Adipocyte (in vitro differentiated cells): ENCODE results near the gene CAPN2.

Experiments used
- DNase-seq: peaks from one replicate; pipeline ENCODE4 v3.0.0-alpha.2; 2015; ENCODE audit warnings: low read depth
- H3K27me3 ChIP-seq: replicated peaks from 2 replicates; pipeline ENCODE4 v1.7.0; 2013; ENCODE audit warnings: mild to moderate bottlenecking, low read length, moderate library complexity; ENCODE audit not compliant: control insufficient read depth, insufficient read depth
- H3K36me3 ChIP-seq: 2 replicates; pipeline ENCODE4 v1.7.0; 2013; ENCODE audit warnings: low read length, mild to moderate bottlenecking, moderate library complexity; ENCODE audit not compliant: control insufficient read depth, insufficient read depth, severe bottlenecking
- H3K4me1 ChIP-seq: 2 replicates; pipeline ENCODE4 v1.7.0; 2013; ENCODE audit warnings: mild to moderate bottlenecking, low read length, moderate library complexity; ENCODE audit not compliant: control insufficient read depth, insufficient read depth
- H3K4me3 ChIP-seq: 2 replicates; pipeline ENCODE4 v1.7.0; 2013; ENCODE audit warnings: mild to moderate bottlenecking, low read length, moderate library complexity
- H3K9ac ChIP-seq: 2 replicates; pipeline ENCODE4 v1.7.0; 2013; ENCODE audit warnings: mild to moderate bottlenecking, low read length, moderate library complexity
- H3K9me3 ChIP-seq: 2 replicates; pipeline ENCODE4 v1.7.0; 2013; ENCODE audit warnings: mild to moderate bottlenecking, low read length, moderate library complexity; ENCODE audit not compliant: control insufficient read depth

CAPN2 gene

GRCh38 chr1:223712850-223713474 lies 623 bp downstream of the CAPN2 start:
- Histone ChIP-seq H3K36me3 (peaks cover 17% of the 10 kb centered on the region), H3K9me3 (no peaks in the 10 kb centered on the region), H3K4me1 (peaks cover 66% of the 10 kb centered on the region), H3K4me3 (peak overlapping the region; percentile 96), H3K27me3 (no peaks in the 10 kb centered on the region), H3K9ac (peak overlapping the region; percentile 99)
- peak; percentile 59 for DNase-seq

- Histone ChIP-seq H3K9ac (peak overlapping the region; percentile 99), H3K27me3 (no peaks in the 10 kb centered on the region), H3K9me3 (no peaks in the 10 kb centered on the region), H3K4me3 (peak overlapping the region; percentile 96), H3K36me3 (peaks cover 25% of the 10 kb centered on the region), H3K4me1 (peaks cover 61% of the 10 kb centered on the region)
- DNase-seq = peak; percentile 37
Observed at GRCh38 chr1:223713546-223714420, 1.4 kb downstream of the CAPN2 start.

- Histone ChIP-seq H3K4me3 (peak overlapping the region; percentile 96), H3K36me3 (peaks cover 30% of the 10 kb centered on the region), H3K9ac (peak overlapping the region; percentile 99), H3K4me1 (peaks cover 56% of the 10 kb centered on the region), H3K27me3 (no peaks in the 10 kb centered on the region), H3K9me3 (no peaks in the 10 kb centered on the region)
- DNase-seq = no peak
Observed at GRCh38 chr1:223714421-223714724, 2.0 kb downstream of the CAPN2 start.

GRCh38 chr1:223714849-223715603 lies 2.7 kb downstream of the CAPN2 start:
- Histone ChIP-seq H3K9ac (peak overlapping the region; percentile 99), H3K27me3 (no peaks in the 10 kb centered on the region), H3K9me3 (no peaks in the 10 kb centered on the region), H3K36me3 (peaks cover 36% of the 10 kb centered on the region), H3K4me1 (peaks cover 56% of the 10 kb centered on the region), H3K4me3 (peak overlapping the region; percentile 96)
- DNase-seq = peak; percentile 91

DNA sequence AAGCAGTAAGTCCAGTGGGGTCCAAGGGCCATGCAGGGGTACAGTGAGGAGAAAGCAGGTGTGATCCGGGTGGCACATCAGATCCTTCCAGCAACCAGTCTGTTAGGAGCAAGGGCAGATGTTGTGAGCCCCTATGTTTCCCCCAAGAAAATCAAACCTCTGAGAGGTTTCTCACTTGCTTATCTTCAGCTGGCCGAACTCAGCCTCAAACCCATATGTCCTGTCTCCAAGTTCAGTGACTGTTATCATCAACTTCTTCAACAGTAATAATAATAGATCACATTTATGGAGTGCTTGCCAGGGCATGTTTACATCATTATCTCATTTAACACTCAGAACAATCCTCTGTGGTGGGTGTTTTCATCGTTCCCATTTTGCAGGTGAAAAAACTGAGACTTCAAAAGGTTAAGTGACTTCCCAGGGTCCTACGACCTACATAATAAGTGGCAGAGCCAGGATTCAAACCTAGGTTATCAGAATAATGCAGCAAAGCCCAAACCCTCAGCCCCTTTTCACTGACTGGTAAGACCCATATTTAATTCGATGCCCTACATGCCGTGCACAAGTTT lies 3.3 kb downstream of the CAPN2 start:
- no peak for DNase-seq
- Histone ChIP-seq H3K4me3 (peak overlapping the region; percentile 96), H3K36me3 (peaks cover 43% of the 10 kb centered on the region), H3K9me3 (no peaks in the 10 kb centered on the region), H3K27me3 (no peaks in the 10 kb centered on the region), H3K4me1 (peaks cover 60% of the 10 kb centered on the region), H3K9ac (peak overlapping the region; percentile 99)

DNA sequence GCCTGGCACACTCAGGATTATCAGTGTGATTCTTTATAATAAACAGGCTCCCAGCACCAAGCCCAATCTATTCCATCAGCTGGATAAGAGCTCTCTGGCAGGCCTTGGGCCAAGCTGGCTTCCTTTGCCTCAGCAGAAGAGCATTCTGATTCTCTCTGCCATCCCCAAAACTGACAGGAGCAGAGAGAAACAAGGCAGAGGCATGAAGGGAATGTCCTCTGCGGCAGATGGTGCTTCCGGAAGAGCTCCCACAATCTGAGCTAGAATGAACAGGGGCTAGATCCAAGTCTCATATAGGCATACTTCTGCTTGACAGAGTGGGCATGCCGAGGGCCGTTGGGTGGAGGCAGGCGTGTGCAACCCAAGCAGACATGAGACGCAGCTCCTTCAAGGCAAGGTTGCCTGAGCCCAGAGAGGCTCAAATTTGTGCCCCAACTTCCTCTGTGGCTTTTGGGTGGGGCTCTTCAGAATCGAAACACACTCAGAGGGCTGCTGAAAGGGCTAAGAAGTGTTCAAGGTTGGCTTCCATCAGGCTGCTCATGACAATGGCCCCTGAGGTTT lies 4.0 kb downstream of the CAPN2 start:
- Histone ChIP-seq H3K36me3 (peaks cover 45% of the 10 kb centered on the region), H3K9me3 (no peaks in the 10 kb centered on the region), H3K27me3 (no peaks in the 10 kb centered on the region), H3K4me1 (peaks cover 62% of the 10 kb centered on the region), H3K4me3 (peak overlapping the region; percentile 96), H3K9ac (peak overlapping the region; percentile 99)
- DNase-seq = peak; percentile 28

GRCh38 chr1:223717123-223717522 lies 4.8 kb downstream of the CAPN2 start:
- H3K9me3 ChIP-seq = no peaks in the 10 kb centered on the region
- H3K27me3 ChIP-seq = no peaks in the 10 kb centered on the region
- peaks cover 63% of the 10 kb centered on the region for H3K4me1 ChIP-seq
- no peak for DNase-seq
- H3K4me3 ChIP-seq = no peak overlapping the region
- H3K36me3 ChIP-seq = peaks cover 48% of the 10 kb centered on the region
- H3K9ac ChIP-seq = peak overlapping the region; percentile 99

- Histone ChIP-seq H3K4me3 (no peak overlapping the region), H3K9ac (peak overlapping the region; percentile 40), H3K36me3 (peaks cover 48% of the 10 kb centered on the region), H3K27me3 (no peaks in the 10 kb centered on the region), H3K9me3 (no peaks in the 10 kb centered on the region), H3K4me1 (peaks cover 70% of the 10 kb centered on the region)
- DNase-seq = no peak
Observed at GRCh38 chr1:223717695-223718363, 5.5 kb downstream of the CAPN2 start.

DNA sequence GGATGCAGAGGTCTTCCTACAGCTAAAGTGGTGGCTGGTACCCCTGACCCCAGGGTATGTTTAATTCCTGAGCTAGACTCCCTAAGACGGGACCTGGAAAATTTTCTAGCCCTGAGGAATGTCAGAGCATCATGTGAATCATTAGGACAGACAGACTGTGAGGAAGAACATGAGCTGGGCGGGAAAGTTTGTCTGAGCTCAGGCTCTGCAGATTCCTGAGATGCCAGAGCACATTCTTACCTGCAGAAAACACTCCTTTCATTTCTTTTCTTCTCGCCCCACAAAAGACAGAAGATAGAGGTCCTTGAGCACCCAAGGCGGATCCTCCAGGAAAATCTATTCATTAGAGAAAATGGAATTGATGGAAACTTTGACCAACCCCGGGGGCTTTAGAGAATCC lies 6.5 kb downstream of the CAPN2 start:
- no peak overlapping the region for H3K4me3 ChIP-seq
- H3K4me1 ChIP-seq = peaks cover 68% of the 10 kb centered on the region
- peaks cover 48% of the 10 kb centered on the region for H3K36me3 ChIP-seq

GRCh38 chr1:223720971-223721591 lies 8.7 kb downstream of the CAPN2 start:
- Histone ChIP-seq H3K9me3 (no peaks in the 10 kb centered on the region), H3K9ac (peak overlapping the region; percentile 34), H3K27me3 (no peaks in the 10 kb centered on the region), H3K4me3 (peak overlapping the region; percentile 31), H3K4me1 (peaks cover 52% of the 10 kb centered on the region), H3K36me3 (peaks cover 56% of the 10 kb centered on the region)
- peak; percentile 93 for DNase-seq

More for the DNA sequence above, 6.5 kb downstream of the CAPN2 start:
- Histone ChIP-seq H3K9ac (peak overlapping the region; percentile 40), H3K9me3 (no peaks in the 10 kb centered on the region), H3K27me3 (no peaks in the 10 kb centered on the region)
- DNase-seq = no peak
